NB4 (cell line): Measurements from ENCODE around the gene SYNE3.

Source experiments
- MYC ChIP-seq: IDR thresholded peaks from 2 replicates; pipeline ENCODE4 v1.6.1; 2011; ENCODE audit warnings: low read depth, low read length
- POLR2A ChIP-seq: IDR thresholded peaks from 2 replicates; pipeline ENCODE4 v1.6.1; 2011; ENCODE audit warnings: mild to moderate bottlenecking; ENCODE audit not compliant: insufficient read length; ENCODE audit errors: extremely low read depth
- TF ChIP-seq, protein P1 (sequence below): IDR thresholded peaks from one replicate; pipeline ENCODE4 v1.5.1; 2012; ENCODE audit warnings: low read depth, low read length
- TF ChIP-seq, protein P2 (sequence below): IDR thresholded peaks from 2 replicates; pipeline ENCODE4 v1.6.1; 2011; ENCODE audit warnings: low read depth, low read length

DNA sequence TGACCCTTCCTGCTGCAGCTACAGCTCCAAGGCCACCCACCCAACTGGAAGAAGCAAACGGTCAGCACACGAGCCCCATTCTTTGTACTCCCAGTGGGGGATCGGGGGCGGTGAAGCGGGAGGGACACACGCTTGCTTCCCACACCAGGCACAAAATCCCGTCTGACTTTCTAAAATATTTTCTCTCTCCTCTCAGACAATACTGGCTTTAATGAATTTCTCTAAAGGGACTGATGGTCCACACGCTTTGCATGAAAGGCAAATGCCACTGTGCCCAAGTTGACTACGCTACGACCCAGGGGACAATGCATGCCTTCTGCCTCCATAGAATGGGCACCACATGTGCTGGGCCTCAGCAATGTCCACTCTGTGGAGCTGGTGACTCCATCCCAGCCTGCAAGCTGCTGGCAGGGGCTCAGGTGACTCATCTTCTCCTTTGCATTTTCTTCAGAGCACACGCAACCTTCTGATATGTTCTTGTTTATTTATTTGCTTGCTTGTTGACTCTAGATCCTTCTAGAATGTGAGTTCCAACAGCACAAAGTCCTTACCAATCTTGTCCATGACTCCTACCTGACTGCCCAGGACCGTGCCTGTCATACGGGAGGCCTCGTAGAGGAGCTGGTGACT lies 15.6 kb downstream of the SYNE3 start:
- TF ChIP-seq, protein P1, sequence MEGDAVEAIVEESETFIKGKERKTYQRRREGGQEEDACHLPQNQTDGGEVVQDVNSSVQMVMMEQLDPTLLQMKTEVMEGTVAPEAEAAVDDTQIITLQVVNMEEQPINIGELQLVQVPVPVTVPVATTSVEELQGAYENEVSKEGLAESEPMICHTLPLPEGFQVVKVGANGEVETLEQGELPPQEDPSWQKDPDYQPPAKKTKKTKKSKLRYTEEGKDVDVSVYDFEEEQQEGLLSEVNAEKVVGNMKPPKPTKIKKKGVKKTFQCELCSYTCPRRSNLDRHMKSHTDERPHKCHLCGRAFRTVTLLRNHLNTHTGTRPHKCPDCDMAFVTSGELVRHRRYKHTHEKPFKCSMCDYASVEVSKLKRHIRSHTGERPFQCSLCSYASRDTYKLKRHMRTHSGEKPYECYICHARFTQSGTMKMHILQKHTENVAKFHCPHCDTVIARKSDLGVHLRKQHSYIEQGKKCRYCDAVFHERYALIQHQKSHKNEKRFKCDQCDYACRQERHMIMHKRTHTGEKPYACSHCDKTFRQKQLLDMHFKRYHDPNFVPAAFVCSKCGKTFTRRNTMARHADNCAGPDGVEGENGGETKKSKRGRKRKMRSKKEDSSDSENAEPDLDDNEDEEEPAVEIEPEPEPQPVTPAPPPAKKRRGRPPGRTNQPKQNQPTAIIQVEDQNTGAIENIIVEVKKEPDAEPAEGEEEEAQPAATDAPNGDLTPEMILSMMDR = no peak
- TF ChIP-seq POLR2A = no peak
- TF ChIP-seq, protein P2, sequence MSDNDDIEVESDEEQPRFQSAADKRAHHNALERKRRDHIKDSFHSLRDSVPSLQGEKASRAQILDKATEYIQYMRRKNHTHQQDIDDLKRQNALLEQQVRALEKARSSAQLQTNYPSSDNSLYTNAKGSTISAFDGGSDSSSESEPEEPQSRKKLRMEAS = no peak
- TF ChIP-seq MYC = no peak
